ENCODE data around the gene TRIM49D1. TPM values are rescaled to one million over a fixed set of nuclear protein-coding genes. Genes with fewer than 3 reads are reported as not detected.

Gene TRIM49D1
- total RNA-seq, 1 donor from 2014 or later = 0.50 TPM

Other genes starting within 250 kb of the TRIM49D1 start
- gene TRIM77, start 211.9 kb downstream of the TRIM49D1 start, total RNA-seq = not detected in 2 replicates
- gene TRIM49, start 113.7 kb downstream of the TRIM49D1 start, total RNA-seq = 0.24 and 0.32 TPM in 2 replicates
- 0.18 TPM in 1 of 2 replicates, not detected in the other for gene TRIM64B, start 43.8 kb downstream of the TRIM49D1 start, total RNA-seq
- gene TRIM49D2, start 1.8 kb upstream of the TRIM49D1 start, total RNA-seq = not detected in 2 replicates
- gene TRIM64, start 43.8 kb upstream of the TRIM49D1 start, total RNA-seq = 0.10 and 0.18 TPM in 2 replicates
- gene TRIM49C, start 108.9 kb upstream of the TRIM49D1 start, total RNA-seq = 0.45 TPM in 1 of 2 replicates, not detected in the other
- gene UBTFL1, start 163.7 kb upstream of the TRIM49D1 start, total RNA-seq = not detected in 2 replicates
- 1.8 and 3.1 TPM in 2 replicates for gene NAALAD2, start 212.4 kb upstream of the TRIM49D1 start, total RNA-seq

Measured in astrocyte (in vitro differentiated cells and primary cell).